PC-9 (cell line): ENCODE measurements around the gene RPS6KA3. TPM values are rescaled to one million over a fixed set of nuclear protein-coding genes. Genes with fewer than 3 reads are reported as not detected.
"Not testable (repeated sequence)": the region's sequence is repeated elsewhere in the genome, so short reads cannot be mapped to it uniquely, and the experiment has no call there.

Experiments
- BruUV-seq: library from RNA; stranded (reverse); fragments of 400-500 nt; replicated peaks from 2 replicates; lab custom pipeline; 2021; lab: Mats Ljungman, UMichigan
- CTCF ChIA-PET: fragments of 300-600 bp; sonication (Branson Sonifier 250); formaldehyde crosslinking; loops from one replicate; lab custom pipeline; 2022; ENCODE audit warnings: antibody characterized with exemption; lab: Charles Lee
- POLR2A ChIA-PET: fragments of 300-600 bp; sonication (Branson Sonifier 250); formaldehyde crosslinking; loops from one replicate; lab custom pipeline; 2022; ENCODE audit warnings: antibody characterized with exemption; ENCODE audit not compliant: unreplicated experiment; lab: Charles Lee
- DNase-seq, 2 experiments: peaks; one replicate each; pipeline versions ENCODE4 v3.0.0 to v3.0.0-alpha.2; 2015 to 2022; ENCODE audit warnings: mixed read lengths in 1 of 2
- H2AFZ ChIP-seq: fragments of 200-600 bp; sonication (generic); 2 replicates; pipeline ENCODE4 v1.8.1; 2017; ENCODE audit warnings: antibody characterized with exemption
- H3F3A ChIP-seq: fragments of 200-600 bp; sonication (generic); 2 replicates; pipeline ENCODE4 v1.8.1; 2017; ENCODE audit warnings: antibody characterized with exemption, mild to moderate bottlenecking, low read depth; ENCODE audit not compliant: insufficient read depth
- H3K27ac ChIP-seq: fragments of 200-600 bp; sonication (generic); 2 replicates; pipeline ENCODE4 v1.6.1; 2016; ENCODE audit warnings: mixed run types
- H3K27me3 ChIP-seq: fragments of 200-600 bp; sonication (generic); 2 replicates; pipeline ENCODE4 v1.6.1; 2016; ENCODE audit warnings: low read depth, mixed run types; ENCODE audit not compliant: insufficient read depth
- H3K36me3 ChIP-seq: fragments of 200-600 bp; sonication (generic); 2 replicates; pipeline ENCODE4 v1.6.1; 2016; ENCODE audit warnings: low read depth, mixed run types
- H3K4me1 ChIP-seq: fragments of 200-600 bp; sonication (generic); replicated peaks from 2 replicates; pipeline ENCODE4 v1.6.1; 2016; ENCODE audit warnings: mixed run types; ENCODE audit not compliant: insufficient read depth
- H3K4me2 ChIP-seq: fragments of 200-600 bp; sonication (generic); 2 replicates; pipeline ENCODE4 v1.6.1; 2017; ENCODE audit warnings: mixed run types
- H3K4me3 ChIP-seq: fragments of 200-600 bp; sonication (generic); 2 replicates; pipeline ENCODE4 v1.6.1; 2016; ENCODE audit warnings: mixed run types
- H3K79me2 ChIP-seq: fragments of 200-600 bp; sonication (generic); 2 replicates; pipeline ENCODE4 v1.6.1; 2017; ENCODE audit warnings: low read depth, mixed run types
- H3K9me2 ChIP-seq: fragments of 200-600 bp; sonication (generic); 2 replicates; pipeline ENCODE4 v1.8.1; 2017; ENCODE audit warnings: mild to moderate bottlenecking; ENCODE audit not compliant: insufficient read depth
- H3K9me3 ChIP-seq: fragments of 200-600 bp; sonication (generic); 2 replicates; pipeline ENCODE4 v1.8.1; 2016; ENCODE audit warnings: low read depth; ENCODE audit not compliant: insufficient read depth
- H4K20me1 ChIP-seq: fragments of 200-600 bp; sonication (generic); 2 replicates; pipeline ENCODE4 v1.8.1; 2017; ENCODE audit not compliant: insufficient read depth
- CTCF ChIP-seq: fragments of 200-600 bp; sonication (generic); conservative IDR thresholded peaks from 2 replicates; pipeline ENCODE4 v1.6.1; 2017; ENCODE audit warnings: mixed run types, antibody characterized with exemption, mild to moderate bottlenecking, moderate library complexity
- EZH2 ChIP-seq: fragments of 200-600 bp; sonication (generic); IDR thresholded peaks from 2 replicates; pipeline ENCODE4 v1.8.0; 2017; ENCODE audit warnings: antibody characterized with exemption, low read depth
- intact Hi-C: fragments of 100-400 bp; cut with micrococcal nuclease; formaldehyde crosslinking; loops from one replicate; pipeline ENCODE4 v1.10.0; 2022; ENCODE audit not compliant: unreplicated experiment
- total RNA-seq: library from RNA; stranded (reverse); gene quantifications from 2 replicates; pipeline ENCODE4 v1.2.3, GENCODE V29; 2021

Gene RPS6KA3
- total RNA-seq, 1 experiment from 2014 or later: 51.4 TPM

GRCh38 chrX:20171887-20172286, 94.8 kb downstream of the RPS6KA3 start:
- no peak overlapping the region for H3K27ac ChIP-seq
- H3K9me2 ChIP-seq: no peaks in the 10 kb centered on the region
- BruUV-seq: no TSS peak
- no peak overlapping the region for H2AFZ ChIP-seq
- H3K4me1 ChIP-seq: no peaks in the 10 kb centered on the region
- no peak for DNase-seq
- no peaks in the 10 kb centered on the region for H3K79me2 ChIP-seq
- H4K20me1 ChIP-seq: no peaks in the 10 kb centered on the region
- H3K9me3 ChIP-seq: no peaks in the 10 kb centered on the region
- H3K4me2 ChIP-seq: no peak overlapping the region
- 0 out of 2 replicates have a peak, but pooled peaks cover 8% of the 10 kb centered on the region for H3K36me3 ChIP-seq
- TF ChIP-seq CTCF: no peak
- no peak for TF ChIP-seq EZH2
- no peaks in the 10 kb centered on the region for H3K27me3 ChIP-seq
- POLR2A ChIA-PET: no interaction called here
- intact Hi-C loops: no loop called here
- CTCF ChIA-PET: no interaction called here
- H3K4me3 ChIP-seq: no peak overlapping the region
- no peaks in the 10 kb centered on the region for H3F3A ChIP-seq

- H2AFZ ChIP-seq, H3K4me3 ChIP-seq, H3K27ac ChIP-seq, BruUV-seq, CTCF ChIA-PET, H3K27me3 ChIP-seq, H4K20me1 ChIP-seq, H3F3A ChIP-seq, DNase-seq, POLR2A ChIA-PET, H3K36me3 ChIP-seq, H3K4me1 ChIP-seq, H3K9me2 ChIP-seq, H3K4me2 ChIP-seq, intact Hi-C loops, H3K79me2 ChIP-seq, H3K9me3 ChIP-seq: not testable (repeated sequence)
These were observed 104.2 kb downstream of the RPS6KA3 start for GRCh38 chrX:20162516-20162915.

- Histone ChIP-seq H3K27ac (no peak overlapping the region), H3K4me2 (no peak overlapping the region), H3K9me2 (no peaks in the 10 kb centered on the region), H3K27me3 (no peaks in the 10 kb centered on the region), H3K4me1 (no peaks in the 10 kb centered on the region), H3K9me3 (no peaks in the 10 kb centered on the region), H4K20me1 (no peaks in the 10 kb centered on the region), H3K36me3 (no peaks in the 10 kb centered on the region), H3K4me3 (no peak overlapping the region), H3F3A (no peaks in the 10 kb centered on the region), H3K79me2 (no peaks in the 10 kb centered on the region), H2AFZ (no peak overlapping the region)
- no peak for DNase-seq
- POLR2A ChIA-PET: no interaction called here
- BruUV-seq: no TSS peak
- intact Hi-C loops: no loop called here
- CTCF ChIA-PET: no interaction called here
- TF ChIP-seq EZH2 (no peak), CTCF (no peak)
These were observed 106.8 kb downstream of the RPS6KA3 start for GRCh38 chrX:20159797-20160385.

- H3K9me3 ChIP-seq: no peaks in the 10 kb centered on the region
- H3K27me3 ChIP-seq: no peaks in the 10 kb centered on the region
- H3K79me2 ChIP-seq: no peaks in the 10 kb centered on the region
- H3K4me1 ChIP-seq: no peaks in the 10 kb centered on the region
- H3K4me3 ChIP-seq: no peak overlapping the region
- no peaks in the 10 kb centered on the region for H3K36me3 ChIP-seq
- intact Hi-C loops: no loop called here
- no peak overlapping the region for H2AFZ ChIP-seq
- H3K9me2 ChIP-seq: no peaks in the 10 kb centered on the region
- ChIA-PET POLR2A (no interaction called here), CTCF (no interaction called here)
- H3K4me2 ChIP-seq: no peak overlapping the region
- H3F3A ChIP-seq: no peaks in the 10 kb centered on the region
- no peak overlapping the region for H3K27ac ChIP-seq
- BruUV-seq: no TSS peak
- DNase-seq: no peak
- TF ChIP-seq EZH2 (no peak), CTCF (no peak)
- H4K20me1 ChIP-seq: no peaks in the 10 kb centered on the region
These were observed 115.0 kb downstream of the RPS6KA3 start for GRCh38 chrX:20151689-20152088.
